Fibroblast of skin of abdomen (primary cell): ENCODE results near the gene NPPB. TPM values are rescaled to one million over a fixed set of nuclear protein-coding genes. Genes with fewer than 3 reads are reported as not detected.
"Not testable (repeated sequence)": the region's sequence is repeated elsewhere in the genome, so short reads cannot be mapped to it uniquely, and the experiment has no call there.

Source experiments
- DNase-seq: peaks from one replicate; pipeline ENCODE4 v3.0.0-alpha.2; 2013
- polyA plus RNA-seq, 2 experiments: library from polyadenylated mRNA; unstranded; fragments of 120-200 nt; gene quantifications; one replicate each; pipeline ENCODE4 v1.2.1, GENCODE V29; 2013; ENCODE audit not compliant: insufficient read length in 2 of 2

Gene NPPB
- polyA plus RNA-seq (2013, experiment 1 of 2; ENCODE audit: insufficient read length): not detected
- 0.40 TPM for polyA plus RNA-seq (2013, experiment 2 of 2; ENCODE audit: insufficient read length)

DNA sequence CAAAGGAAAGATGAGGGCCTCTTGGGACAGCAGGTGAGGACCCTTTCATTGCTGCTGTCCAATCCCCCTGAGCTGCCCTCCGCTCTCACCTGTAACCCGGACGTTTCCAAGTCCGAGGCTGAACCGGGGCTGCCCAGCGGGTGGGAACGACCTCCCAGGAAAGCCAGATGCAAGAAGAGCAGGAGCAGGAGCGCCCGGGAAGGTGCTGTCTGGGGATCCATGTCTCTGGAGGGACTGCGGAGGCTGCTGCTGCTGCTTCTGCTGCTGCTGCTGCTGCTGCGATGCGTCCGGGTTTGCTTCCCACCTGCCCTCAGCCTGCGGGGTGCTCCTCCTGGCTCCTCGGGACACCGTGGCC, at the start of gene NPPB:
TSS of gene NPPB (minus strand) at position 333 of the 355 bp plus-strand sequence. CDS start at position 221, 112 bp downstream.
- DNase-seq: no peak

GRCh38 chr1:11908095-11908675, 49.4 kb upstream of the NPPB start:
- peak; percentile 100 for DNase-seq

DNA sequence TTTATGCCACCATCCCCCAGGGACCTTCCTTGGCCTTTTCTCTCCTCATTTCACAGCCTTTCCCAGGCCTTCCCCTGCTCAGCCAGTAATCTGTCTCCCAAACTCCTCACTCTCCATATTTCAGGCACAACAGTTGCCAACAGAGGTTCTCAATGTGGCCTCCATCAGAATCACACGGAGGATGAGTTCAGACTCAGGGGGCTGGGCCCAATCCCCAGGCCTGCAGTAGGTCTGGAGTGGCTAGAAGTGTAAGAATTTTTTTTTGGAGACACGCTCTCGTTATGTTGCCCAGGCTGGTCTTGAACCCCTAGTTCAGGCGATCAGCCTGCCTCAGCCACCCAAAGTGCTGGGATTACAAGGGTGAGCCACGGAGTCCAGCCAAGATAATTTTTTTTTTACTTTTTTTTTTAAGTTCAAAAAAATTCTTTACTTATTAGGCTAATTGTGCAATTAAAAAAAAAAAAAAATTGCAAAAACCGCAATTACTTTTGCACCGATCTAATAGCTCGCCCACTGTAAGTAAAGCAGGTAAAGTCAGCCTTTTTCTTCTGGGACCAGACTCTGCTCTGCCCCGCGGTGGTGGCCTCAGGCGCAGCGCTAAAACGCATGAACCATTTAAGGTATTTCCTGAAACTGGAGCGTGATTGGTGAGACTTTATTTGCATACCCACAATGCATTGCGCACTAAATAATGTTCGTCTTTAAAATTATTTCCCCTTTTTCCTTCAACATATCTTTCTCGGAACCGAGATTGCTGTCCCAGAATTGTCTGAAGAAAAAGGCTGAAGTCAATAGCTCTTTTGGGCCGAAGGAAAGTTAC, 48.7 kb upstream of the NPPB start:
- peak; percentile 94 for DNase-seq

DNA sequence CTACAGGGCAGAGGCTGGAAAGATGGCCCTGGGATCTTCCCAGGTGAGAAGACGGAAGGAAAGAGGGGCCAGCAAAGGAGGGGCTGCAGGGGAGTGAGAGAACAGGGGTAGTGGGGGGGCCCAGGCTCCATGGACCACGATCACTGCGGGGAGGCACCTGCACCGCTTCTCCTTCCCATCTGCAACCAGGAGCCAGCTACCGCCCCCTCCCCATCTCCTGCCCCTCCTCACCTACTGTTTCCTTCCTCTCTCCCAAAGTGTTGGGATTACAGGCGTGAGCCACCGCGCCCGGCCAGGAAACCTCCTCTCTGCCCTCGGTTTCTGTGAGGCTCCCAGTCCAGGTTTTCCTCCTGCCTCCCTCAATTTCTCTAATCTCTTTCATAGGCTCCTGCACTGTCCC, 48.1 kb upstream of the NPPB start:
- DNase-seq: no peak

GRCh38 chr1:11904978-11905377, 46.2 kb upstream of the NPPB start:
- no peak for DNase-seq

- DNase-seq: peak; percentile 63
Measured at GRCh38 chr1:11904156-11904555, 45.4 kb upstream of the NPPB start.

GRCh38 chr1:11903210-11903609, 44.5 kb upstream of the NPPB start:
- no peak for DNase-seq

DNA sequence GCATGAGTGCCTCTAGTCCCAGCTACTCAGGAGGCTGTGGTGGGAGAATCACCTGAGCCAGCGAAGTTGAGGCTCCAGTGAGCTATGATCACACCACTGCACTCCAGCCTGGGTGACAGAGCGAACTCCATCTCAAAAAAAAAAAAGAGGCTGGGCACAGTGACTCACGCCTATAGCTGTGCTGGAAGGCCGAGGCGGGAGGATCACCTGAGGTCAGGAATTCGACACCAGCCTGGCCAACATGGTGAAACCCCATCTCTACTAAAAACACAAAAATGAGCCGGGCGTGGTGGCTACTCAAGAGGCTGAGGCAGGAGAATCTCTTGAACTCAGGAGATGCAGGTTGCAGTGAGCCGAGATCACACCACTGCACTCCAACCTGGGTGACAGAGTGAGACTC, 42.7 kb upstream of the NPPB start:
- not testable (repeated sequence) for DNase-seq

DNA sequence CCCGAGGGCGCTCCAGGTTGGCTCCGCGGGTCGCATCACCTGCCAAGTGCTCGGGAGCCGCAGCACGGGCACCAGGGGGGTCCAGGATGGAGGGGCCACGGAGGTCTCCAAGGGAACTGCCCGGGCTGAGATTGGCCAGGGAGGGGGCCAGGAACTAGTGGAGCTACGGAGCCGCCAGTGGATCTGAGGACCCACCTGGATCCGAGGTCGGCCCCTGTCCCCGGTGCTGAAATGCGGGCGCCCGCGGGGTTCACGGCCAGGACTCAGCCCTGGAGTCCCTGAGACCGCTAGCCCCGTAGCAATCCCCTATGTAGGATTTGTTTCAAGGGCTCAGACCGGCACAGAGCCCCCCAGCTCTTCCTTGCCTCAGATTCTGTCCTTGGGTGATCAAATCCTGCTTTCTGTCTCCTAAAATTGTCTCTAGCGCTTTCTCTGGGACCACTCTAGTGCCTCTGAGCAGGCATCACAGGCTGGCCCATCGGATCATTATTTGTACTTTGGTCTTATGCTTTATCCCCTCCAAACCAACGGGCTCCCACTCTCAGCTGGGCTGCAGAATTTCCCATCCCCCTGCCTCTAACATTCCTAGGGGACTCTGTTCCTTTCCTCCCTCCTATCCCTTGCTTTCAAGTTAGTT, 40.2 kb upstream of the NPPB start:
- DNase-seq: no peak

DNA sequence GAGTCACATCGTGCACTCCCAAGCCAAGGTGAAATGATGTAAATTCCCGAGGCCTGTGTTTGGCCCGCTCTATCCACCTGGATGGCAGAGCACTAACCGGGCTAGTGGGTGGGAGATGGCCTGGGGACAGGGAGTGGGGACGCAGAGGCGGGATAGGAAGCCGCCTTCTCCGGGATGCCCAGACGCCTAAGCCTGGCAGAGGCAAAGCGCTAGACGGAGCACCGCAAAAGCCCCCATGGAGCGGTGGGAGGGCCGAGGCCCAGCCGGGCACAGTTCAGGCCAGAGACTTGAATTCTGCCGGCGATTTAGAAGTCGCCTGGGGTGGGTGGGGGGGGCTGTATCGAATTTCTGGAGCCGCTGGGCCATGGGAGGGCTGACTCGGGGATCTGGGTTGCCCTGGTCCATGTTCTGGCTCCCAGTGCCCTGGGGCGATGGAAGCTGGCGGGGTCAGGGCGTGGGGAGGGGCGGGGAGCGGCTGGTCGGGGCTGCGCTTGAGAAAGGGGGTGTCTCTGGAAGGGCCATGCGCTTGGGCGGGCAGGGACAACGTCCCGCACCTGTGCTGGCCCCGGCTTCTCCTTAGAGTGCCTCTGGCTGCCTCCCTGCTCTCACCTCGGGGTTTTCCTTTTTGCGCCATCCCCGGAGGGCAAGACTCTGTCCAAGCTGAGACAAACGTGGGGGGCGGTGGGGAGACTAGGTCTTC, 39.5 kb upstream of the NPPB start:
- no peak for DNase-seq

GRCh38 chr1:11894501-11894900, 35.8 kb upstream of the NPPB start:
- DNase-seq: not testable (repeated sequence)

DNA sequence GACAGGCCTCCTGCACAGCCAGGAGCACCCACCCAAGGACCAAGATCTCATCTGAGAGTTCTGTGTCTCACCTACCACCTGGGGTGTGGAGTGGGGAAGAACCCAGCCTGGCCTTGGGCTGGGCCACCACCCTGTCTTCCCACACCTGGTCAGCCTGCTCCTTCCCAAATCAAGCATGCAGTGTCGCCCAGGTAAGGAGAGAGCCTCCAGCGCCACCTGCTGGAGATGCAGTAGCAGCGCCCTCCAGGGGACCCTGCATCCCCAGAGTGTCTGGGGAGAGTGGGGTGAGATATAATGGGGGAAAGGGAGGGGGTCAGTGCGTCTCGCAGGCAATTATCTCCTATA, 35.1 kb upstream of the NPPB start:
- DNase-seq: peak; percentile 32

- DNase-seq: no peak
Measured at GRCh38 chr1:11891433-11892186, 32.9 kb upstream of the NPPB start.

DNA sequence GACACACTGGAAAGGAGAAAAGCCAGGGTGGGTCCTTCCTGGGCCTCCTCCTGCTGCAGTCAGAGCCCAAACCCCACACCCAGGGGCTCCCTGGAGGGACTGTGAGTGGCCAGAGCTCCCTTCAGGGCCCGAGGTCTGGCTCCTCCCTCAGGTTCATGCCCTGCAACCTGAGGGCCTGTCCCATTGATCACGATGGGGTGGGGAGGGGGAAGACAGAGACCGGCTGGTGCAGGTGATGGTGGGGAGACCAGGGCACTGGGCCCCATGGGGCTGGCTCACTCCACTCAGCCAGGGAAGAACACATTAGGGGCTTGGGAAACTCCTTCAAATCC, 30.1 kb upstream of the NPPB start:
- DNase-seq: no peak

- DNase-seq: no peak
Measured at GRCh38 chr1:11888206-11888876, 29.6 kb upstream of the NPPB start.

- no peak for DNase-seq
Measured at GRCh38 chr1:11887666-11888007, 28.9 kb upstream of the NPPB start.

DNA sequence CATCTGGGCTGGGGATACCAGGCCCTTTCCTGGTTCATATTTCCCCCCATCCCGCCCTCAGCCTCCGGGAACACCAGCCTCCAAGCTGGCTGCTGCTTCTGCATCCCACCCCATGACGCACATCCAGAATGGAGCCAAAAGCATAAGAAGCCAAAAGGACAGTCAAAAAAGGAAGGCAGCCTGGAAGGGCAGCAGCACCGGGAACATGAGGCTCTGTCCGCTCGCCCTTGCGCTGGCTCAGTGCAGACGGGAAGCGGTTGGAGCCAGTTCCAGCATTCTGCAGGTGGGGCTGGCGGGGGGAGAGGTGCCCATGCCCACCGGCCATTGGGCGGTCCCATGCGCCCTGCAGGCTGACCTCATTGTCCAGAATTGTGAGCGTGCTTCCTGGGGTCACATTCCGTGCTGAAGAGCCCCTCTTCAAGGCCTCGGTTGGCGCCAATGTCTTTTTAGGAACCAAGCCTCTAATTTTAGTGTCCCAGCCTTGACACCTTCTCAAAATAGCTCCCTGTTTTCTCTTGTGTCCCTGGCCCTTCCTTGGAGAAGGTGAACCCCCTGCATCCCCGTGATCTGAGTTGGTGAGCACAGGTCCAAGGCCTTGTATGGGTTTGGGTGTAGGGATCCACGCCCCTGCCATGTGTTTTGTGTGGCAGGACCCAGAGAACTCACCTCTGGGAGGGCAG, 28.4 kb upstream of the NPPB start:
- DNase-seq: no peak

DNA sequence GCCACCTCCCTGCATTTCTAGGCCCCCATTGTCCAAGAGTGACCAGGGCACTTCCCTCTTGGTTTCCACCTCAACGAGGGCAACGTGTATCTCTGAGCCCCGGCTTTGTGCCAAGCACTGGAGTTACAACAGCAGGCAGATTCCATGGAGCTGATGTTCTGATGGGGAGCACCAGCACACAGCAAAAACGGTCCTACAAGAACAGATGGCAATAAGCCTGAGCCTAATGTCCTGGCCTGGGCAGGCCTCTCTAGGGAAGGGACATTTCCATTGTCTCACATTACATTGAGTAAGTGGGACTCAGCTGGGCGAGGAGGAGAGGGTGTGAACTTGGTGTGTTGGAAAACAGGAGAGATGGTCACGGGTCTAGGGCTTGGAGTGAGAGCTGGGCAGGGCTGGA, 27.2 kb upstream of the NPPB start:
- DNase-seq: no peak

DNA sequence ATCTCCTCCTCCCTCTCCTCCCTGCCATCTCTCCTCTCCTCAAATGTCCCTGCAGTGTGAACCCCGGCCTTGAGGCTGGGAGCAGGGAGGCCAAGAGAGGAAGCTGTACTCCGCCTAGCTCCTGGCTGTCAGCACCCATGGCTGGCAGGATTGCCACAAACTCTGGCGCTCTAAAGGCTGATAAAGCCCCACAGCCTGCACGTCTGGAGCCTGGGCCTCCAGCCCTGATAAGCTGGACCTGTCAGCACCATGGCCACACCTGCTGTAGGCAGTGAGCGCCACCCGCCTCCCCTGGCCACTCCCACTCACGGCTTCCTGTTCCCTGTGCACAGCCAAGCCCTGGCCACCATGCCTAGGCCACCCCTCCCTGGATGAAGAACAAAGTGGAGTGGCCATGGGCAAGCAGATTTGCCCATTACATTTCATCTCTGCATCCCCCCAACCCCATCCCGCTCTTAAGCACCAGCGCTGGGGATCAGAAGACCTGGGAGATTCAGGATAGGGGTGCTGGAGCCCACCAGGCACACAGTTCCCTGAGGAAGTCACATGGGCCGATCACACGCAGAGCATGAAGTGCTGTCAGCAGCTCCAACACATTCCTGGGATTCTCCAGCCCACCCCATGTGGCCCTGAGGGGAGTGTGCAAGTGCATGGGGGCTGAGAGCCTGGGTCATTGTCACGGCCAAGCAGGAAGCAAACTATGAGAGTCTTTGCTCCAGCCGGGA, 24.2 kb upstream of the NPPB start:
- no peak for DNase-seq

- DNase-seq: no peak
Measured at GRCh38 chr1:11881749-11882441, 23.1 kb upstream of the NPPB start.
